K562 (cell line): ENCODE measurements around the gene LYPD3. TPM values are rescaled to one million over a fixed set of nuclear protein-coding genes. Genes with fewer than 3 reads are reported as not detected.

Experiments
- ATAC-seq: fragments of 200-7000 bp; cut with Tn5 transposase; 3 replicates; pipeline ENCODE4 v1.9.1; 2020; ENCODE audit warnings: moderate library complexity
- BruUV-seq: library from RNA; stranded (reverse); fragments of 400-500 nt; replicated peaks from 2 replicates; lab custom pipeline; 2021; lab: Mats Ljungman, UMichigan
- CTCF ChIA-PET: fragments of 300-600 bp; formaldehyde crosslinking; extraction: SDS; loops from one replicate; lab custom pipeline; 2021; ENCODE audit warnings: low intra/inter-chr PET ratio; lab: Yijun Ruan, JAX
- POLR2A ChIA-PET: fragments of 300-600, 350-650 bp; sonication (Branson Sonifier 250); formaldehyde crosslinking; extraction: SDS; loops from one replicate; lab custom pipeline; 2021; ENCODE audit warnings: antibody characterized with exemption, inconsistent platforms; lab: Yijun Ruan, JAX
- DNase-seq, 4 experiments: peaks; one replicate each; pipeline versions ENCODE4 v3.0.0 to v3.0.0-alpha.2; 2011 to 2018; ENCODE audit warnings: low spot score in 3 of 4, mixed read lengths in 3 of 4; ENCODE audit errors: extremely low read depth in 1 of 4
- FAIRE-seq: peaks from 2 replicates; lab custom pipeline; 2011; peaks lifted over from hg19 to GRCh38; lab: Jason Lieb, UNC
- H2AFZ ChIP-seq: 2 replicates; pipeline ENCODE4 v1.6.0; 2011; ENCODE audit warnings: low read depth, low read length, control low read depth, inconsistent platforms
- H3K27ac ChIP-seq: fragments of 200-600 bp; 3 replicates; pipeline ENCODE4 v1.8.0; 2011; ENCODE audit warnings: low read depth, mild to moderate bottlenecking, control low read depth, inconsistent platforms, low read length, moderate library complexity, mixed read lengths; ENCODE audit errors: extremely low read depth
- H3K27me3 ChIP-seq, 2 experiments: fragments of 300-600 bp in 1 of 2; 2 replicates in 1 of 2; 3 replicates in 1 of 2; pipeline versions ENCODE4 v1.6.0 to v1.8.0; 2011; ENCODE audit warnings: inconsistent platforms in 2 of 2, low read length in 2 of 2, mild to moderate bottlenecking in 1 of 2, mixed read lengths in 1 of 2, moderate library complexity in 1 of 2; ENCODE audit not compliant: control insufficient read depth in 2 of 2, insufficient read depth in 2 of 2
- H3K36me3 ChIP-seq: fragments of 300-600 bp; 3 replicates; pipeline ENCODE4 v1.8.0; 2011; ENCODE audit warnings: mild to moderate bottlenecking, low read length, inconsistent platforms; ENCODE audit not compliant: control insufficient read depth, insufficient read depth
- H3K4me1 ChIP-seq, 2 experiments: fragments of 200-600 bp in 1 of 2; replicated peaks in 1 of 2; 2 replicates in 1 of 2; 3 replicates in 1 of 2; pipeline versions ENCODE4 v1.5.1 to v1.8.0; 2011; ENCODE audit warnings: inconsistent platforms in 2 of 2, low read length in 2 of 2, mild to moderate bottlenecking in 1 of 2, mixed read lengths in 1 of 2, moderate library complexity in 1 of 2; ENCODE audit not compliant: control insufficient read depth in 2 of 2, insufficient read depth in 2 of 2
- H3K4me2 ChIP-seq: 2 replicates; pipeline ENCODE4 v1.6.1; 2011; ENCODE audit warnings: low read length, control low read depth, inconsistent platforms, mixed read lengths; ENCODE audit not compliant: insufficient read depth
- H3K4me3 ChIP-seq: fragments of 200-600 bp; sonication (generic), shearing (Covaris generic); 2 replicates; pipeline ENCODE4 v1.5.1; 2016; ENCODE audit warnings: control low read depth, inconsistent platforms
- H3K79me2 ChIP-seq: fragments of 200-600 bp; 3 replicates; pipeline ENCODE4 v1.8.0; 2011; ENCODE audit warnings: low read length, inconsistent platforms; ENCODE audit not compliant: control insufficient read depth, insufficient read depth
- H3K9ac ChIP-seq, 2 experiments: 2 replicates each; pipeline versions ENCODE4 v1.6.0 to v1.6.1; 2011; ENCODE audit warnings: low read depth in 2 of 2, low read length in 2 of 2, control low read depth in 1 of 2, inconsistent platforms in 1 of 2, mild to moderate bottlenecking in 1 of 2, mixed read lengths in 1 of 2; ENCODE audit not compliant: insufficient read depth in 1 of 2
- H3K9me1 ChIP-seq: one replicate; pipeline ENCODE4 v1.6.0; 2011; ENCODE audit warnings: inconsistent platforms, mild to moderate bottlenecking, low read length, moderate library complexity; ENCODE audit not compliant: control insufficient read depth, insufficient read depth
- H3K9me3 ChIP-seq: replicated peaks from 2 replicates; pipeline ENCODE4 v1.5.1; 2011; ENCODE audit warnings: low read depth, low read length, inconsistent platforms; ENCODE audit not compliant: control insufficient read depth, insufficient read depth
- H4K20me1 ChIP-seq: replicated peaks from 2 replicates; pipeline ENCODE4 v1.6.1; 2011; ENCODE audit warnings: low read length, inconsistent platforms, mixed read lengths; ENCODE audit not compliant: control insufficient read depth, insufficient read depth
- ARNT ChIP-seq, 2 experiments: fragments of 450-650 bp; IDR thresholded peaks; 2 replicates each; pipeline ENCODE4 v1.6.1; 2016; ENCODE audit warnings: mild to moderate bottlenecking in 1 of 2
- CBX3 ChIP-seq, 2 experiments: IDR thresholded peaks; 1 replicate in 1 of 2; 2 replicates in 1 of 2; pipeline ENCODE4 v1.6.1; 2012; ENCODE audit warnings: inconsistent platforms in 2 of 2, low read length in 2 of 2, borderline replicate concordance in 1 of 2, control low read depth in 1 of 2
- HDAC8 ChIP-seq: fragments of 450-650 bp; IDR thresholded peaks from 2 replicates; pipeline ENCODE4 v1.6.1; 2016; ENCODE audit warnings: mild to moderate bottlenecking, missing genetic modification characterization, moderate library complexity, missing compliant biosample characterization
- MNT ChIP-seq, 2 experiments: fragments of 450-650 bp; conservative IDR thresholded peaks; 2 replicates each; pipeline ENCODE4 v1.6.1; 2017; ENCODE audit warnings: mild to moderate bottlenecking in 2 of 2, moderate library complexity in 2 of 2
- SNAPC5 ChIP-seq: fragments of 250-450 bp; sonication (Bioruptor Pico); IDR thresholded peaks from 2 replicates; pipeline ENCODE4 v1.8.0; 2021; ENCODE audit warnings: moderate library complexity, mild to moderate bottlenecking, inconsistent platforms
- ZNF324 ChIP-seq: fragments of 250-450 bp; sonication (Bioruptor Pico); IDR thresholded peaks from 2 replicates; pipeline ENCODE4 v1.4.0; 2020; ENCODE audit warnings: mild to moderate bottlenecking
- WGBS: fragments of 100-300 bp; shearing (Covaris generic); methylation state at CpG from one replicate; pipeline ENCODE4 v1.1.6; 2016; ENCODE audit warnings: low coverage, mixed read lengths; ENCODE audit not compliant: insufficient coverage; ENCODE audit errors: missing lambda C conversion rate; 5-methylcytosine and 5-hydroxymethylcytosine counted together
- in situ Hi-C: fragments of 300-500 bp; cut with MboI; formaldehyde crosslinking; loops from 4 replicates; pipeline ENCODE4 v1.15.0; 2018; ENCODE audit warnings: inconsistent platforms, mixed read lengths
- intact Hi-C: fragments of 100-400 bp; cut with micrococcal nuclease; formaldehyde crosslinking; loops from 2 replicates; pipeline ENCODE4 v1.14.2; 2022
- polyA plus RNA-seq, 8 experiments: library from polyadenylated mRNA; depleted of rRNA in 4 of 8; stranded (reverse) in 5 of 8; unstranded in 3 of 8; fragments of >200 nt; fragmentation: Nextera tagmentation in 2 of 8; fragmentation: Illumina TruSeq in 1 of 8; extraction: Ambion mirVana in 2 of 8; extraction: Trizol in 1 of 8; gene quantifications; 2 replicates each; pipeline versions ENCODE4 v1.2.1 to v1.2.3, GENCODE V29; 2011 to 2014; ENCODE audit warnings: inconsistent platforms in 1 of 8, missing spikeins in 1 of 8
- total RNA-seq, 7 experiments: library from RNA; depleted of rRNA in 6 of 7; stranded (reverse); fragments of >200 nt in 6 of 7; fragmentation: Illumina TruSeq in 2 of 7; extraction: Trizol in 2 of 7; gene quantifications; 2 replicates each; pipeline versions ENCODE4 v1.2.1 to v1.2.3, GENCODE V29; 2011 to 2021; ENCODE audit warnings: low replicate concordance in 1 of 7

The LYPD3 gene
- total and polyA plus RNA-seq, 9 of the 15 experiments (the other 6 are each of a cell fraction or from before 2014, with no cell fraction given): 0.04 to 0.33 (median 0.20) TPM; not detected in 1

GRCh38 chr19:43420954-43421353 is 44.5 kb downstream of the LYPD3 start:
- Histone ChIP-seq H3K9ac (no peak overlapping the region), H3K36me3 (no peaks in the 10 kb centered on the region), H3K4me3 (no peak overlapping the region), H3K27ac (no peak overlapping the region), H3K4me1 (no peaks in the 10 kb centered on the region; a peak in 1 of 5 replicates), H3K9me1 (no peaks in the 10 kb centered on the region), H4K20me1 (no peaks in the 10 kb centered on the region), H3K27me3 (peaks cover 6 to 14% of the 10 kb centered on the region in 2 experiments; a peak in 2 of 5 replicates), H2AFZ (no peak overlapping the region), H3K9me3 (no peaks in the 10 kb centered on the region), H3K4me2 (no peak overlapping the region), H3K79me2 (no peaks in the 10 kb centered on the region)
- FAIRE-seq: no peak
- CTCF ChIA-PET: no interaction called here
- 1% methylated on average over 6 of the region's 6 CpGs for WGBS
- no TSS peak for BruUV-seq
- DNase-seq: no peak
- TF ChIP-seq MNT (conservative IDR thresholded peaks at IDR 0.05) (no peak), HDAC8 (tag) (no peak), ARNT (IDR thresholded peaks at IDR 0.05) (no peak), SNAPC5 (CRISPR knock-in tag) (no peak), CBX3 (IDR thresholded peaks at IDR 0.05; ENCODE audit: borderline replicate concordance in 1 of 2, low read length in 2 of 2) (no peak), ZNF324 (no peak)
- POLR2A ChIA-PET: interaction anchor here (0.6 to 0.7 kb wide), 2 partner anchors 10 to 24 kb away, joined by 3 read pairs; no protein-coding TSS in a partner anchor
- in situ Hi-C loops: no loop called here
- intact Hi-C loops: loop anchor here (10.0 kb wide), 1 partner anchor 106 kb away; no protein-coding TSS in a partner anchor
- no peak for ATAC-seq
